Ovary (tissue), 3 donors: ENCODE results near the gene KIF9.

Experiments
- POLR2A ChIP-seq: fragments of 450-650 bp; IDR thresholded peaks from one replicate; pipeline ENCODE4 v1.6.1; 2017; ENCODE audit warnings: antibody characterized with exemption, mild to moderate bottlenecking, moderate library complexity
- TF ChIP-seq, protein P1 (sequence below), 3 donors: fragments of 450-650 bp in 2 of 3; fragments of 200-600 bp in 1 of 3; IDR thresholded peaks; one replicate each; pipeline versions ENCODE4 v1.5.1 to v1.8.0; 2016 to 2022; ENCODE audit warnings: antibody characterized with exemption in 3 of 3, mild to moderate bottlenecking in 1 of 3
- donor health status: DM: no; HTN: no; CAD: no.

DNA sequence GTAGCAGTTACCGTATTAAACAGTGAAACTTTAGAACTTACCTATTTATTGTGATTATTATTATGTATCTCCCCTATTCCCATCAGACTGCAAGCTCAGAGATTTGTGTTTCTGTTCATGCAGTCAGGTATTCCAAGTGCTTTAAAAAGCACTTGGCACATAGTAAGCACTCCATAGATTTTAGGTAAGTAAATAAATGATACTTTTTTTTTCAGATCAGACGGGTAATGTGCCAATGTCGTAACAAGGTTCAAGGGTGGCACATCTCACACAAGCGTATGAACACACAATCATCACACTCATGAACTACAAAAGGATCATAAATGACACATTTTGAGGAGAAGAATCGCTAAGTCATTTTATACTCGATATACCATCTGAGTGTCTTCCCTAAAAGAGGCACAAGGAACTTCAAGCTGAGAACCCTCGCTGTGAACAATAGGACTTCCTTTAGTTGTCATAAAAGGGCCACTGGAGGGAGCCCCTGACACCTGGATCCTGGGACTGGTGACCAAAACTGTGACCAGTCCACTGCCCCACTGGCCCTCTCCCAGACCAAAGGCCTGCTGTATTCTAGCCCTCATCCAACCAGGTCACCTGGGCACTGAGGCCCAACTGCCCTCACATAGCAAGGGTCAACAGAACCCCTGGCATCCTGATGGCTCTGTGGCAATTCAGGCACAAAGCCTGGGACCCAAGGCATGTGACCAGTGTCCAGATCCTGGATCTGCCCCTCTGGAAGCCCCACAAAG lies 32.1 kb downstream of the KIF9 start:
- TF ChIP-seq POLR2A = no peak
- TF ChIP-seq, protein P1, sequence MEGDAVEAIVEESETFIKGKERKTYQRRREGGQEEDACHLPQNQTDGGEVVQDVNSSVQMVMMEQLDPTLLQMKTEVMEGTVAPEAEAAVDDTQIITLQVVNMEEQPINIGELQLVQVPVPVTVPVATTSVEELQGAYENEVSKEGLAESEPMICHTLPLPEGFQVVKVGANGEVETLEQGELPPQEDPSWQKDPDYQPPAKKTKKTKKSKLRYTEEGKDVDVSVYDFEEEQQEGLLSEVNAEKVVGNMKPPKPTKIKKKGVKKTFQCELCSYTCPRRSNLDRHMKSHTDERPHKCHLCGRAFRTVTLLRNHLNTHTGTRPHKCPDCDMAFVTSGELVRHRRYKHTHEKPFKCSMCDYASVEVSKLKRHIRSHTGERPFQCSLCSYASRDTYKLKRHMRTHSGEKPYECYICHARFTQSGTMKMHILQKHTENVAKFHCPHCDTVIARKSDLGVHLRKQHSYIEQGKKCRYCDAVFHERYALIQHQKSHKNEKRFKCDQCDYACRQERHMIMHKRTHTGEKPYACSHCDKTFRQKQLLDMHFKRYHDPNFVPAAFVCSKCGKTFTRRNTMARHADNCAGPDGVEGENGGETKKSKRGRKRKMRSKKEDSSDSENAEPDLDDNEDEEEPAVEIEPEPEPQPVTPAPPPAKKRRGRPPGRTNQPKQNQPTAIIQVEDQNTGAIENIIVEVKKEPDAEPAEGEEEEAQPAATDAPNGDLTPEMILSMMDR (IDR thresholded peaks at IDR 0.05) = no peak
